GM20000 (cell line): Measurements from ENCODE around the gene CAPN2.

Source experiments
- DNase-seq: peaks from one replicate; pipeline ENCODE4 v3.0.0; 2012; ENCODE audit warnings: low spot score
- TF ChIP-seq, protein P1 (sequence below): IDR thresholded peaks from 2 replicates; pipeline ENCODE4 v1.5.1; 2012; ENCODE audit warnings: mild to moderate bottlenecking, control low read depth; ENCODE audit errors: extremely low read depth, missing control alignments

Gene CAPN2

DNA sequence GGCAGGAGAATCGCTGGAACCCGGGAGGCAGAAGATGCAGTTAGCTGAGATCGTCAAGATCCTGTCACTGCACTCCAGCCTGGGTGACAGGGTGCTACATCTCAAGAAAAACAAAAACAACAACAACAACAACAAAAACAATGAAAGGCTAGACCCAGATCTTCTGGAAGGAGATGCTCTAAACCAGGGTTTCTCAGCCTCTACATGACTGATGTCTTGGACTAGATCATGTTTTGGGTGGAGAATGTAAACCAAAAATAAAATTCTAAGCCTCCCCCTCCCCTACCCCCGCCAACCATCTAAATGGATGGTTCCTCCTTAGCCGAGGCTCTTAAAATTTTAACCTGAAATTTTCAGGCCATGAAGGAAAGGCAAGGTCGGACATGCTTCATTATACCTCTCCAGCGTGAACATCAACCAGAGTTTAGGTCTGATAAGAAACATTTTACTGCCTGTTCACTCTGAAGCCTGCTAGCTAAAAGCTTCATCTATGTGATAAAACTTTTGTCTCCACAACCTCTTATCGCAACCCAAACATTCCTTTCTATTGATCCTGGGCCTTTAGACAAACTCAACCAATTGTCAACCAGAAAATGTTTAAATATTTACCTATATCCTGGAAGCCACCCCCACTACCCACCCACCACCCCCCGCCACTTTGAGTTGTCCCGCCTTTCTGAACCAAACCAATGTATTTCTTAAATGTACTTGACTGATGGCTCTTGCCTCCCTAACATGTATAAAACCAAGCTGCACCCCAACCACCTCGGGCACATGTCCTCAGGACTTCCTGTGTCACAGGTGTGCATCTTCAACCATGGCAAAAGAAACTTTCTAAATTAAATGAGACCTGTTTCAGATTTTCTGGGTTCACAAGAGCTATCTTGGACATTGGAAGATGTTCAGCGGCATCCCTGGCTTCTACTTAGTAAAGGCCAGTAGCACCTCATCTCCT, 1.9 kb upstream of the CAPN2 start:
- no peak for DNase-seq
- TF ChIP-seq, protein P1, sequence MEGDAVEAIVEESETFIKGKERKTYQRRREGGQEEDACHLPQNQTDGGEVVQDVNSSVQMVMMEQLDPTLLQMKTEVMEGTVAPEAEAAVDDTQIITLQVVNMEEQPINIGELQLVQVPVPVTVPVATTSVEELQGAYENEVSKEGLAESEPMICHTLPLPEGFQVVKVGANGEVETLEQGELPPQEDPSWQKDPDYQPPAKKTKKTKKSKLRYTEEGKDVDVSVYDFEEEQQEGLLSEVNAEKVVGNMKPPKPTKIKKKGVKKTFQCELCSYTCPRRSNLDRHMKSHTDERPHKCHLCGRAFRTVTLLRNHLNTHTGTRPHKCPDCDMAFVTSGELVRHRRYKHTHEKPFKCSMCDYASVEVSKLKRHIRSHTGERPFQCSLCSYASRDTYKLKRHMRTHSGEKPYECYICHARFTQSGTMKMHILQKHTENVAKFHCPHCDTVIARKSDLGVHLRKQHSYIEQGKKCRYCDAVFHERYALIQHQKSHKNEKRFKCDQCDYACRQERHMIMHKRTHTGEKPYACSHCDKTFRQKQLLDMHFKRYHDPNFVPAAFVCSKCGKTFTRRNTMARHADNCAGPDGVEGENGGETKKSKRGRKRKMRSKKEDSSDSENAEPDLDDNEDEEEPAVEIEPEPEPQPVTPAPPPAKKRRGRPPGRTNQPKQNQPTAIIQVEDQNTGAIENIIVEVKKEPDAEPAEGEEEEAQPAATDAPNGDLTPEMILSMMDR: no peak

GRCh38 chr1:223711173-223711572, 1.2 kb upstream of the CAPN2 start:
- DNase-seq: no peak

GRCh38 chr1:223711747-223712193, 569 bp upstream of the CAPN2 start:
- TF ChIP-seq, protein P1: no peak
- no peak for DNase-seq

More at GRCh38 chr1:223711173-223711572, 1.2 kb upstream of the CAPN2 start:
- TF ChIP-seq, protein P1: no peak

DNA sequence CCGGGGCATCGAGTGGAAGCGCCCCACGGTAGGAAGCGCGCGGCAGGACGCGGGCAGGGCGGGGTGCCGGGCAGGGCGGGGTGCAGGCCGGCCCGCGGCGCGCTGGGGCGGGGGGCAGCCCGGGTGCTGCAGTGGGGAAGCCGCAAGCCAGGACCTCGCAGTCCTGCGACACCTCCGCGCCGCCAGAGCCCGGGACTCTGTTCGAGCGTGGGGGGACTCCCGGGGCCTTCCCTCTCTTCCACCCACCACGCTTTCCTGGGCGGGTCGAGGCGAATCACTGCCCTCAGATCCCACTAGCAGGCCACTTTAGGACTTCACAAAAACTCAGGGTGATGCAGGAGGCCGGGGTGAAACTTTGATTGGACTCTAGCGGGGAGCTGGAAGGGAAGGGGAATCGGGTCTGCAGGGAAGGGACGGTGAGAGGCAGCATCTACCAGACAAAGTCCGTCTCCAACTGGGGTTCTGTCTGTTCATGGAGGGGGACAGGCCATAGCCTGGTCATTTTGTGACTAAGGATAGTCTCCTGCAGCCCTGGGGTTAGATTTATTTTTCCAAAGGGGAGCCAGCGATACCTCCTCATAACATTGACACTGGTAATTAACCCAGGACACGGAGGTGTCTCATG, 623 bp downstream of the CAPN2 start:
- TF ChIP-seq, protein P1: no peak
- DNase-seq: peak; percentile 44

DNA sequence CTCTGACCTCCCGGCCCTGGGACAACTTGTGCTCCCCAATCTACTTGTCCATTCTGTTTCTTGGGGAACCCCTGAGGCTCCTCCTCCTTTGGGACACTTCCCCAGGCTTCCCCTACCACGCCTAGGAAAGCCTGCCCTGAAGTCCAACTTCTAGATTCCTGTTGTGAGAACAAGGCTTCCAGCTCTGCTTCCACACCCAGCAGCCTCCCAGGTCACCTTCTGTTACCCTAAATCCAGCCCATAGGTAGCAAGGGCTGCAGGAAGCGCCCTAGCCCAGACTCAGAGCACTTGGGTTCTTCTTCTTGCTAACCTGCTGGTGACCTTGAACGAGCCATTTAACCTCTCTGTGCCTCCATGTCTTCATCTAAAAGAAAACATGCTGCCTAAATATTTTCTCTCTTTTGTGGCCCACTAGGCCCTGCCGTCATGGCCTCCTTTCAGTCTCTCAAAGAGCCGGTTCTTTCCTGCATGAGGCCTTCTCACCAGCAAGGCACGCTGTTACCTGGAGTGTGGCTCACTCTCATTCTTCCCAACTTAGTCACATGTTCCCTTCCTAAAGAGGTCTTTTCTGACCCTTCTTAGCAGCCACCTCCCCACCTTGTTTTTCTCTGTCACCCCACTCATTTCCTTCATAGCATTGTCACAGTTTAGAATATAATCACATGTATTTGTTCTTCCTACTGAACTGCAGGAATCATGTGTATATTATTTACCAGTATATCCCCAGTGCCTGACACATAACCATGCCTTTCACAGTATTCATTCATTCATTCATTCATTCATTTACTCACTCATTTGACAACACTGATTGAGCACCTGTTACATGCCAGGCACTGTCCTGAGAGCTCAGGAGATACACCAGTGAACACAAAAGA, 1.4 kb downstream of the CAPN2 start:
- TF ChIP-seq, protein P1: no peak
- no peak for DNase-seq

DNA sequence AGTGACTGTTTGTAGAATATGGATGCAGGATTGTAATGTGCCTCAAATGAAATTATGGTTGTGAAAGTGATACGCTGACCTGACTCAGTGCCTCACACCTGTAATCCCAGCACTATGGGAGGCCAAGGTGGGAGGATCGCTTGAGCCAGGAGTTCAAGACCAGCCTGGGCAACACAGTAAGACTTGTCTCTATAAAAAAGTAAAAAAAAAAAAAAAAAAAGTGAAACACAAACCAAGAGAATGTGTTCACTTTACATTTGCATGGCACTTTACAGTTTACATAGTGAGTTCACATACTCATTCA, 2.0 kb downstream of the CAPN2 start:
- TF ChIP-seq, protein P1: no peak
- DNase-seq: no peak
